AG20443 (cell line): ENCODE data around the gene KIF13A.
A peak's percentile ranks its signal among the peaks of the same experiment; 100 is the strongest.
"Not testable (repeated sequence)": the region's sequence is repeated elsewhere in the genome, so short reads cannot be mapped to it uniquely, and the experiment has no call there.

ENCODE experiments used
- DNase-seq: peaks from one replicate; pipeline ENCODE4 v3.0.0; 2012; ENCODE audit warnings: low spot score, mixed read lengths

The KIF13A gene

DNA sequence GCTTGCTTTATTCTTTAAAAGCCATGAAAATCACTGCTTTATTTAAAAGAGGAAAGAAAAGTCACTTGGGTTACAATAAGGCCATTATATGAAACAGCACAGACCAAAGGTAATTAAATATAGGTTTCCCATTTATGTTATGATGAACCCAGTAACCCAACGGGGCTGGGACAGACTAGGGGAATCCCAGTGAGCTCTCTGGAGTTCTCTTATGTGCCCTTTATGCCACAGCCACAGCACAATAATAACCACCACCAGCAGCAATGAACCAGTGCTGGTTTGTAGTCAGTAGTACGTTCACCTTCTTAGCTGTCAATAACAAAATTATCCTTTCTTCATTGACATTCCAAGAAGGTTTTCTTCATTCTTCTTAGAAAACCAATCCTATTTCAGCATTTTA, 87.4 kb downstream of the KIF13A start:
- DNase-seq, result no peak

DNA sequence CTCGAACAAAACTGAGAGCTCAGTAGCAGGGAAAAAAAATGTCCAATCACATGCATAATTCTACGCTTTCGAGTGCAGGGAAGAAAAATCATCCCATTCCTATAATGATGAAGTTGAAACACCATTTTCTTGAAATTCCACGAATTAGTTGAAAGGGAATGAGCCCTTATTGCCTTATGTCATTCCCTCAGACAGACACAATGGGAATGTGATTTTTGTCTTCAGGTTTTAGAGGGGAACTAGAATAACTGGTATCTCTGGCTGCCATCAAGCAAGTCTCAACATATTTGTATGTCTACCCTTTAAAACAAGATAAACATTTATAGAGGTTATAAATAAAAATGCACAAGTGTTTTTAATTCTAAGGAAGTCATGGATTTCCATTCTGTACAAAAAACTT, 87.9 kb downstream of the KIF13A start:
- DNase-seq, result no peak

DNA sequence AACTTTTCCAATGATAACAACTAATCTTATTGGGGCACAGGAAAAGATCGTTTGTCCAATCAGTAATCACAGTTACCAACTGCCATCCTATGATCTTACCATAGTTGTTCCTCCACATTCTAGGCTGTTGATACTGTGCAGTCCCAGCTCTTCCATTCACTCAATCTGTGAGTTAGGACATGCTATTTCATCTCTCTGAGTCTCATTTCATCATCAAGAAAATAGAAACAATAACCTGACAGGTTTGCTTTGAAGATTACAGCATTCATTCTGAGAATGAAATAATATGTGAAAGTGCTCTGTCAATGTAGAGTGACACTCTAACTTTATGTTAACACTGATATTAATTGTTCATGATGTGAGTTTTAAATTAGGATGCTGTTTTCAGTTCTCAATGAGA, 89.8 kb downstream of the KIF13A start:
- DNase-seq, result no peak

DNA sequence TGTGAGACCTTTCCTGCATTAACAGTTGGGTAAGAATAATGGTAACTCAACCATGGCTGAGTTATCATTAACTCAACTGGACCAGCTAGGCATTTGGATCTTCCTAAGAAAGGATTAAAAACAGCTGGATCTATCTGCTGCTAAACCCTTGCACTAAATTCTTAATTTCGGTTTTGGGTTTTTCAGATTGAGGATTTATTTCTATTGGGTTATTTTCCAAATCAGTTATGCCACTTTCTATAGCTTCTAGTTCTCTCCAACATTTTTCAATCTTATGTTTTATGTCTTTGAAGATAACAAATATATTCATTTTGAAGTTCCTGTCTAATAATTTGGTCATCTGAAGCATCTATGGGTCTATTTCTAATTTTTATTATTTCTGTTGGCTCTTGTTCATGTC, 92.5 kb downstream of the KIF13A start:
- DNase-seq, result no peak

DNA sequence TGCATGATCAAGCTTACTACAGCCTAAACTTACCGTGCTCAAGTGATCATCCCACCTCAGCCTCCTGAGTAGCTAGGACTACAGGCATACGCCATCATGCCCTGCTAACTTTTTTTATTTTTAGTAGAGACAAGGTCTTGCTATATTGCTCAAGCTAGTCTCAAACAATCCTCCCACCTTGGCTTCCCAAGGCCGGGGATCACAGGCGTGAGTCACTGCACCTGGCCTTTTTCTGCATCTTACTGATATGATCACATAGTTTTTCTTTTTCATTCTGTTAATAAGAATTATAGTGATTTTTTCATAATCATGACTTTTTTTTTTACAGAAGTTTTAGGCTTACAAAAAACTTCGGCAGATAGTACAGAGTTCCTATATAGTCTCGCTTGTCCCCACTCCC, 93.2 kb downstream of the KIF13A start:
- no peak for DNase-seq

DNA sequence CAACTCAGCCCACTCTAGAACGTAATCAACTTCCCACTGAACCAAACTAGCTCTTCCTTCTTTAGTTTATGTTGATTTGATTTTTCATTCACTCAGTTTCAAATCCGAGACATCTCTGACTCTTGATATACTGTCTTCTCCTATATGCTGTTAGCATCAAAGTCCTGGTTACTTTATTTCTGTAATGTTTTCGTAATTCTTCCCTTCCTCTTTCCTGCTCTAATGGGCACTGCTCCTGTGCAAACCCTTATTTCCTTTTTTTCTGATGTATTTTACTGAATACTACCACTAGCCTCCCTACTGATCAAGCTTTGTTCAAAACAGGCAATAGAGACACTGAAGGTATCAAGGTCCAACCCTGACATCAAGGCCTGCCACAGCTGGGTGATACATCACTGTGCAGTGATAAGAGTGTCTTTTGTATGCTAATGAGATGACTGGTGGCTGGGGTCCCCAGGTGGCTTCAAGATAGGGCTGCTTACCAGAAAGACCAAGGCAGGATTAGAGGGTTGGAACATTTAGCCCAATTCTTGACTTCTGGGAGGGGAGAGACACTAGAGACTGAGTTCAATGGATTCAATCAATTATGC, 95.2 kb downstream of the KIF13A start:
- no peak for DNase-seq

DNA sequence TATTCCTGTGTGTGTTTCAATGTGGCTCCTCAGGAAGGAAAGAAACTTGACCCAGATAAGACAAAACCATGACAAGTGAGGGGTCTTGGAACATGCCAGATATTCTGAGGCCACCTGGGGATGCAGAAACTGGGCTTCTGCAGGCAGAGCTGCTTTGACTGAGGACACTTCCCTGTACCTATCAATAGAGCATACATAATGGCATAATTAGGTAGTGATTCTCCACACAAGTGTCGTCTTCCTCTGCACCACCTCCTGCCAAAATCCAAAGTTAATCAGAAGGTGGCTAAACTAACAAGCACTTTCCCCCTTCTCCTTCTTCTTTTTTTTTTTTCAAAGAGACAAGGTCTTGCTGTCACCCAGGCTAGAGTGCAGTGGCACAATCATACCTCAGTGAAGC, 97.1 kb downstream of the KIF13A start:
- DNase-seq, result no peak

DNA sequence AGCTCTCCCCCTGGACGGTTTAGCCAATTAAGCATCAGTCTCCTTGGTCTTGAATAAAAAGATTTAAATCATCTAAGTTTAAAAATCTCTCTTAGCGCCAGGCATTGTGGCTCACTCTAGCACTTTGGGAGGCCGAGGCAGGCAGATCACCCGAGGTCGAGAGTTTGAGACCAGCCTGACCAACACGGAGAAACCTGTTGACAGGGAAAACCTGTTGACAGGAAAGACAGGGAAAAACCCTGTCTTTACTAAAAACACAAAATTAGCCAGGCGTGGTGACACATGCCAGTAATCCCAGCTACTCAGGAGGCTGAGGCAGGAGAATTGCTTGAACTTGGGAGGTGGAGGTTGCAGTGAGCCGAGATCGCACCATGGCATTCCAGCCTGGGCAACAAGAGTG, 97.7 kb downstream of the KIF13A start:
- DNase-seq, result not testable (repeated sequence)

DNA sequence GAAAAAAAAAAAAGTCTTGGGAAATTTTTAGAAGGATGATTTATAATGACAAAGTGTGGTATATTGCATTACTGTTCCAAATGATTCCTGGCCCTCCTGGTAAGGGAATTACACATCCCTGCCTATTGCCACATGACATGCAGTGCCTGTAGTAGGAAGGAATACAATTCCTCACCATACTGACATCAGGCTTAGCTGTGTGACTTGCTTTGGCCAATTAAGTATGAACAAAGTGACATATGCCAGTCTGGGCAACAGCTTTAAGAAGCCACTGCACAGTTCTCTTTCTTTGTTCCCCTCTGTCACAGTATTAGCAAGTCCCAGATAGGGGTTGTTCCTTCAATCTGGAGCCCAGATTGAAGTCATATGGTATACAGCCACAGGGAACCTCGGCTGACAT, 100.5 kb downstream of the KIF13A start:
- peak; percentile 66 for DNase-seq

DNA sequence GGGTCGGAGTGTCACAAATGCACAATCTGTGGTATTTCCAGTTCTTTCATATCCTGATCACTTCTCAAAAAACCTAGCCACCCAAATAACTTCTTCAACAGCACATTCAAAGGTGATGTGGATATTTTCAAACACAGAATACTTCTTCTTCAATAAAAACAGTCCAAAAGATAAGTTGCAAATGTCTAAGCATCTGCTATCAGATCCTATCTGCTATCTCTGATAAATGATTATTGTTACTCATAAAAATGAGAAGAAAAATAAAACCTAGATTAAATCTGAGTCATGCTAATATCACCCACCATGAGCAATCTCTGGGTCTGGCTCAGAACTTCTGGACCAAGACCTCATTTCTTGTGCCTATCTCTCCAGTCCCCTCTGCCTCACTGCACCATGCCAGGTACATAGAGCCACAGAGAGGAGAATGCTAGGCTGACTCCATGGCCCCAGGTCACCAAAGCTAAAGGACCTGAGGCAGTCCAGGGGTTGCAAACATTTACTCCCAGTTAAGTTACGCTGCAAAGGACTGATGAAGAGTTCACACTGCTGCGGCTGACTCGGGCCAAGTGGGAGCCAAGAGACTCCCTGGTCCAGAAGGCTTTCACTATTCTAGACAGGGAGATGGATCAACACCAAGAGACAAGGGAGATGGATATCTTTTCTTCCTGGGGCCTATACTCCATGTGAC, 101.4 kb downstream of the KIF13A start:
- DNase-seq, result no peak

DNA sequence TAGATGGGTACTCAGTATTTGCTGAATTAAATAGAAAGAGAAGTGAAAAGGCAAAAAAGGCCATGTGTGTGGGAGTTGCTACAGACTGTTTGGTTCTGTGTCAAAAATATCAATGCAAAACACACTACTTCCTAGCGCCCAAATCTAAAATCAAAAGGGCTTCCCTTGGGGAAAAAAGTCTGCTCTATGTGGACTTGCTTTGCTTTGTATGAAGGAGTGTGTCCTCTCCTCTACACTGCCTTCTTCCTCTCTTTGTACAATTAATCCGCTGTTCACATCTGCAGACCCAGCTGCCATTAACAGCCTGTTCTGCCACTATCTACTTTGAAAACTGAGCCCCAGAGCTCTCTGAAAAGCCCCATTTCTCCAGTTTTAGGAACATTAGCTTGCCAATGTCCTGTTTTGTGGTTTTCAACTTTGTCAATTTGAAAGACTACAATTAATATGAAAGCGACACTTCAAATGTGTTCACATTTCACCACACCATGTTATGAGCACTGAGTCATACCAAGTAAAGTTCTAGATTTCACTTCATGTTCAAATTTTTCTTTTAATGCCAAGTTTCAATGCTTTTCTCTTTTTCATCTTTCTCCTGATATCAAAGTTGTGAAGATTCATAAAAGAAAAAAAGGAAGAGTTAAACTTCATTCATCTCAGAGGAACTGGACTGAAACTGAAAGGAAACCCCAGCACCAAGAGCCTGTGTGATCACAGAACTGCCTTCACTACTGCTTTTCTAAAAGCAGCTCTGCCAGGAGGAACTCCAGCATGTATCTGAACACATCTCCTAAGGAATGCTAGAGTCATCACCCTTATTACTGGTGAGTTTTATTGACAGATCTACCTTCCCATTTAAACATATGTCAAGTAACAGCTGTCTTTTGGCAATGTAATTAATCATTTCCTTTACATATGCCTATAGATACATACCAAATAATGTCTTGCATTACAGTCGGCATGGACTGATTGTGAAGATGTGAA, 102.6 kb downstream of the KIF13A start:
- no peak for DNase-seq

DNA sequence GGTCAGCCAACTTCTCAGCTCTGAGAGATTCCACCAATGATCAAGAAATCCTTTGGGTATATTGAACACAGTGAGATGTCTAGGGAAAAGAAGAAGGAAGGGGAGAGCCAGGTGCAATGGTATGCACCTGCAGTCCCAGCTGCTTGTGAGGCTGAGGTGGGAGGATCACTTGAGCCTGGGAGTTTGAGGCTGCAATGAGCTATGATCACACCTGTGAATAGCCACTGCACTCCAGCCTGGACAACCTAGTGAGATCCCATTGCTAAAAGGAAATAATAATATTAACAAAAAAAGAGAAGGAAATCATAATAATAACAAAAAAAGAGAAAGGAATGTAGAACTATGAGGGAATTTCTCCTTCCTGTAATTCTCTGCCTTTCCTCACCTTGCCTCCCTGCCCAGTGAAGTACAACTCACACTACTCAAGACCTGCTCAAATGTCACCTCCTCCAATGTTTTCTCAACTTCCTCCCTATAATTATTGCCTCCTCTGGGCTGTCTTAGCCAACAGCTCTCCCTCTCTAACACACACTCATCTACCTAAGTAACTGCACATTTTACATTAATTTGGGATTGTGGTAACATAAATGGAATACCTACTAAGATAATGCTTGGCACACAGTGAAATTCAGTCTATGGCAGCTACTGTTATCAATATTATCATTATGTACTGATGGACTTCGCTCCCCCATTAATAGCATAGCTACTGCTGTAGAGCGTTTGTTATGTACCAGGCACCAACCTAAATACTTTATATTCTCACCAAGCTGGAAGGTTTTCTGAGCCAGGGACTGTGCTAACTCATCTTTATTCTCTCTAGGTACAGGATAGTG, 103.6 kb downstream of the KIF13A start:
- no peak for DNase-seq

DNA sequence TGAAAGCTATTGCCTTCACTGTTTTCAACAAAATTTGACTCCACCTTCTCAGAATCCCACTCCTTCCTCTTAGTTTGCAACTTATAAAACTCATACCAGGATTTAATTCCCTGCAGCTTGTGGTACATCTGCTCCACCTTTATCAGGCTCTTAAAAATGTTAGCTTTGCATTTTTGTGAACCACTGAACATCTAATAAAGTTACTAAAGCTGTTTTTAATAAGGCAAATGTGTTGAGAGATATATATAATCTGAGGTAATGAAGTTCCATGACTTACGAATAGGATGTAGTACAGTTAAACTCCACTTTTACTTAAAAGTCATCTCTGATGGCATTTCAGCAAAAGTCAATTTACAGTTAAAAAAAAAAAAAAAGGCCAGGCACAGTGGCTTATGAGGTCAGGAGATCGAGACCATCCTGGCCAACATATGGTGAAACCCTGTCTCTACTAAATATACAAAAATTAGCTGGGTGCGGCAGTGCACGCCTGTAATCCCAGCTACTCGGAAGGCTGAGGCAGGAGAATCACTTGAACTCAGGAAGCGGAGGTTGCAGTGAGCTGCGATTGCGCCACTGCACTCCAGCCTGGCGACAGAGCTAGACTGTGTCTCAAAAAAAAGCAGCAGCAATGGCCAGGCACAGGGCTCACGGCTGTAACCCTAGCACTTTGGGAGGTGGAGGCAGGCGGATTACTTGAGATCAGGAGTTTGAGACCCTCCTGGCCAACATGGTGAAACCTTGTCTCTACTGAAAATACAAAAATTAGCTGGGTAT, 106.2 kb downstream of the KIF13A start:
- no peak for DNase-seq

DNA sequence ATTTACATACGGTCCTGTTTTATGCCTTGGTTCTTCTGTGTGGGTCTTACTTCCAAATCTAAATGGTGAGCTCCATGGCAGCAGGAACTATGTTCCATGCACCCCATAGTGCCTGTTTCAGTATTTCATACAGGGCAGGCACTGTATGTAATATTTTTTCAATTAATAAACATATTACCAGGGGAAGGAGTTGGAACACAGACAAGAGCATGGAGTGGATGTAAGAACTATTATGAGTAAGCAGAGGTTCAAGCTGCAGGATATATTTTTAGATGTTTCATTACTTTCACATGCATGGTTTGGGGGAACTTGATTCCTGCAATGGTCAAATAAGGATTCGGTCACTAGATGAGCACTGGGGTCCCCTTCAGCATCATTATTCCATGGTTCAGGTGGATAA, 108.3 kb downstream of the KIF13A start:
- no peak for DNase-seq

DNA sequence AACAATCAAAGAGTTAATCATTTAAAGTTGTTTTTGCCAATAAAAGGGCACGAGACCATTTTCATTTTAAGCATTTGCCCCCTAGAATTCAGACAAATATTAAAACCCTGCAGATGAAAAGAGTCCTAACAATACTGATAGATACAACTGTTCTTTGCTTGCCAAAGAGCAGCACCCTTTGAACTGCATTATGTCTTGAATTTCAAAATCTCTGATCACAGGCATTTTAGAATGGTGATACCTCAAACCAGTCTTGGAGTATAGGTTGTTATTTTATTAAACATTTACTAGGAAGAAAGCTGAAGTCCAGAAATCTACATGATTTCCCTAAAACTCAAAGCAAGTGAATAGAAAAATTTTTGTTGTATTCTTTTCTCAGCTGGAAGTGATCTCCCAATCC, 108.7 kb downstream of the KIF13A start:
- DNase-seq, result no peak

DNA sequence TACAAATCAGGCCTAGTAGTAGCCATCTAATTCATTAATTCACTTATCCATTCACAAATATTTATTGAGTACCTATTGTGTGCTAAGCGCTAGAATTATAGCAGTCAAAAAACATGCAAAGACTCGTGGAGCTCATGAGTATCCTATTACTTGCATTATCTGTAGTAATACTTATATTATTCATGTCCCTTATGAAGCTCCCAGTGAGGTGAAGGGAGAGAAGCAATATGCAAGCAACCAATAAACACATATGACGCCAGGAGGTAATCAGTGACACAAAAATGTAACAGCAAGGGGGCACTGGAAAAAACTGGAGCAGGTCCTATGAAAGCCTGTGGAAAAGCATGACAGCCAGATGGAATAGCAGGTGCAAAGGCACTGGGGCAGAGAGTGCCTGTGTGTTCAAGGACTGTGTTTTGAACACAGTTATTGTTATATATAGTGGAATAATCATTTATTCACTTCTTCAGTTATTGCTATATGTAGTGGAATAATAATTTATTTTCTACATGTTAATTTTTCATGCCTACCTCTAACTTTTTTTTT, 109.5 kb downstream of the KIF13A start:
- no peak for DNase-seq

DNA sequence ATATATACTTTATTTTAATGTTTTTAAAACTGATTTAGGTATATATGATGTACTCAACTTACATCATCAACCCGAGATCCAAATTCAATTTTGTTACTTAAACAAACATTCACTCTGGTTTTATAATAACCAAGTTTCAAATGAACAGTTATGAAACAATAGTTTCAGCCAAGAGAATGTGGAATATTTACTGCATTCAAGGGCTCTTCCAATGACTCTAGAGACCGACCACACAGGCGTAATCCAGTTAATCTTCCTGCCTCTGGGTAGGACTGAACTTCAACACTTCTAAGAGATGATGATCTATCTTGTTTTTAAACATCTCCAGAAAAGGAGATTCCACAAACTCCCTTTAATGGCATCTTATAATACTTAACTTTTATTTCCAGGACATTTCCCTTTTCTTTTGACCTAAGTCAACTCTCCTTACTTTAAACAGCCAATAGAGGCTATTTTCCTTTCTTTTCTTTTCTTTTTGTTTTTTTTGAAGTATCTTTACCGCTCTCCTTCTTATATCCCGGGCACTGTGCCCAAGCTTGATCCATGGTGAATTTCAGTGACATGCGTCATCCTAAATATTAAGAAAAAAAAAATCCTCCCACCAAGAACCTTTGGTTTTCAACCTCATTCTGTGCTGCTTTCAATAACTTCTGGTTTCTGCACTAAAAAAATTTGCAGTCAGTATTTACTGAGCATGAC, 110.1 kb downstream of the KIF13A start:
- DNase-seq, result no peak

DNA sequence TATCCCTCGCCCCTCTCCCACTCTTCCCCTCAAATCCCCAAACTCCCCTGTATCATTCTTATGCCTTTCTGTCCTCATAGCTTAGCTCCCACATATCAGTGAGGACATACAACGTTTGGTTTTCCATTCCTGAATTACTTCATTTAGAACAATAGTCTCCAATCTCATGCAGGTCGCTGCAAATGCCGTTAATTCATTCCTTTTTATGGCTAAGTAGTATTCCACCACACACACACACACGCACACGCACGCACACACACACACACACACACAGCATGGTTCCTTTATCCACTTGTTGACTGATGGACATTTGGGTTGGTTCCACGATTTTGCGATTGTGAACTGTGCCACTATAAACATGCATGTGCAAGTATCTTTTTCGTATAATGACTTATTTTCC, 112.7 kb downstream of the KIF13A start:
- DNase-seq, result no peak

DNA sequence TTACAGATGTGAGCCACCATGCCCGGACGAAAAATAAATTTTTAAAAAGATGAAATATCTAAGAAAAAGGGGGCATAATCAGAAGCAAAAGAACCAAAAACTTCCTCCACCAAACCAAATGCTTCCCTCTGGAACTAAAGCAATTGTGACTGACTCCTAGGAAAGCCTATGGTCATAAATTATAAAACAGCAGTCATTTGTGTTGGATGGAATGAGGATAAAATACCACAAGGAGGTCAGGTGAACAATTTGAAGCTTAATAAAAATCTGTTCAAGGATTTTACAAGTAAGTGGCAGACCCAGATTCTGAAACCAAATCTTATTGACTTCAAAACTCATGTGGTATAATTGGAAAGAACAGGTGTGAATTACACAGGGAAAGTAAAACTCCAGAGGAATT, 114.5 kb downstream of the KIF13A start:
- no peak for DNase-seq

DNA sequence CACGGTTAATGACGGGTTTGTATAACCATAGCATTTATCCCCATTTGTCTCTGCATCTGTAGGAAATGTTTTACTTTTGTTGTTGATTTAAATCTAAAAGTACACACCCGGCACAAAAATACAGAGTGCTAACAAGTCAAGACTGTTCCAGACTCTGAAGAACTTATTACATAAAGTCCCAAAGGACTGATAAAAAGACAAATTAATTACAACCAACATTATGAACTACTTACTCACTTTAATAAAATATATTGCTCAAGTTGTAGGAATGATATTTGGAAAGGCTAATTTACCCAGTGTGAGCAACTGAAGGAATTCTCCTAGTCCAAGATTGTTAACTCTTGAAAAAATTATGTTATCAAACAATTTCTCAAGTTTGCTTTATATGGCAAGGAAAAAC, 115.6 kb downstream of the KIF13A start:
- no peak for DNase-seq

DNA sequence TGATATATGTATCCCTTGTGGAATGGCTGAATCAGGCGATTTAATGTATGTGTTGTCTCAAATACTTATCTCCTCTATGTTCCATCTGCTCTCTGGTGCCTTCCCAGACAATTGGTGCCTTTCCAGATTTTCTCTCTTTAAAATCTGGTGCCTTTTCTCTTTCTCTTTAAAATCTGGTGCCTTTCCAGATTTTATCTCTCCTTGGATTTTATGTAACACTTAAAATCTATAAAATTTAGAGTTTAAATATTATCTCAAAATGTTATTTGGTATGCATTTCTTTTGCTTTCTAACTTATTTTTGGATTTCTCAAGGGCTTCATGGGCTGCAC, 116.3 kb downstream of the KIF13A start:
- no peak for DNase-seq
